RPMI7951 (cell line): ENCODE measurements around the gene NBPF3. TPM values are rescaled to one million over a fixed set of nuclear protein-coding genes. Genes with fewer than 3 reads are reported as not detected.

Experiments used
- DNase-seq: peaks from one replicate; pipeline ENCODE4 v3.0.0-alpha.2; 2012; ENCODE audit warnings: low read depth
- total RNA-seq: library from RNA; depleted of rRNA; stranded (reverse); fragments of >200 nt; shearing (Covaris generic); gene quantifications from 2 replicates; pipeline ENCODE4 v1.2.3, GENCODE V29; 2014

The NBPF3 gene
- total RNA-seq, 1 experiment from 2014 or later: 5.5 TPM

DNA sequence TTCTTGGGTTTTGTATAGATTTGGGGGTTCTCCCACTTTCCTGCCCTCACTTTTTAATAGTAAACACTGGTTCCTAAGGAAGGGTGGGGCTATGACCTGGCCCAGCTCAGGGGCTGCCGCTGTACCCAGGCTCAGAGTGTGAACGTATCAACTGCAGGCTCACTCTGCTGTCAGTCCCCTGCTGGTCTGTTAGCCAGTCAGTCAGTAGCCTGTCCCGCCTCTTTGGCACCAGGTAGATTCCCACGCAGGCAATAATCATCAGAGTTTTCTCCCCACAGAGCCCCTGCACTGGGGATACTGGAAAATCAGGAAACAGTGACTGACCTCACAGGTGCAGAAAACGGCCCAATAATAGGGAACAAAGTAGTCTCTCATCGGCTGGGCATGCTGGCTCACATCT, 54.3 kb downstream of the NBPF3 start:
- DNase-seq: no peak

DNA sequence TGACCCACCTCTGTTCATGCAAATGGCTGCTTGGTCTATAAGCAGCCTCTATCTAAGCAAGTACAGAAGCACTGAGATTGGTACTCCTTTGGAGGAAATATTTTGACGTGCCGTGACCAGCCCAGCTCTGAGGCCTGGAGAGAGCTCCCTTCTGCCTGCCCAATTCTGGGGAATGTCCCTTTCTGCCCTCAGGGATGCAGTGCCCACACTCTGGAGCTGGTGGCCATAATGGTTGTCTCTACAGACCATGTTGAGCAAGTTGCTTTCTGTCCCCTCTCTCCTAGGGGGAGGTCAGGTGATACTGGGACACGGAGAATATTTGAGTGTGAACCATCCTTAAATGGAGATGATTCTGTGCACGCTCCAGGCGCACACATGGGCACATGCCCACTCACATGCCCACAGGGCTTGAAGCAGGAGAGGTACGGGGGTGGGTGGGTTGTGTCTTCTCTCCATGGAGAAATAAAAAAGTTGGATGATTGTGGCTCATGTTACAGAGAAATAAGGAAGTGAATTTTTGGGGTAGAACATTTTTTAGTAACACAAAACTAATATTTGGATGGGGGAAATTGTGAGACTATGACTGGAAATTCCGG, 55.4 kb downstream of the NBPF3 start:
- no peak for DNase-seq

DNA sequence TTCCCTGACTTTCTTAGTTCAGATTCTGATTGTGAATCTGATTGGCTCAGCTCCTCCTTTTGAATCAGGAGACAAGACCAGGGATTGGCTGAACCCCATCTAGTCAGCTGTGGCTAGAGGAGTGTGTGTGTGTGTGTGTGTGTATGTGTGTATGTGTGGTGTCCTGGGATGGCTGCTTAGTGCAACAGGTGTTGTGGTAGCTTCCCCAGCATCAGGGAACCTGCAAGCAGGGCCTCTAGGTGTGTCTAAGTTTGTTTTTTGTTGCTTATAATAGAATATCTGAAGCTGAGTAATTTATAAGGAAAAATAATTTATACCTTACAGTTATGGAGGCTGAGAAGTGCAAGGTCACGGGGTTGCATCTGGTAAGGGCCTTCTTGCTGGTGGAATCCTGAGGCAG, 56.1 kb downstream of the NBPF3 start:
- no peak for DNase-seq

DNA sequence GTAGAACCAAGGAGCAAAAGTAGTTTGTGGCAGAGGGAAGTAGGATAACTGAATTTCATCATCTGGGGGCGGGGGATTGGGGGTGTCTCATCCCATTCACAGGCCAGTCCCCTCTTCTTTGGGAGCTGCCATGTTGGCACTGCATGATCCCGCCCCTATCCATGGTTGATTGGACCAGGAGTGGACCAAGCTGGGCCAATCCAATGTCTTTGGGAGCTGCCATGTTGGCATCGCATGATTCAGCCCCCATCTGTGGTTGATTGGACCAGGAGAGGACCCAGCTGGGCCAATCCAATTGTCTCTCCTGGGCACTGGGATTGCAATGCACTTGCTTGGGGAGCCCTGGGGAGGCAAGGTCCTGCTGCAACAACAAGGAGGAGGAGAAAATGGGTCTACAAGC, 56.9 kb downstream of the NBPF3 start:
- DNase-seq: peak; percentile 53

DNA sequence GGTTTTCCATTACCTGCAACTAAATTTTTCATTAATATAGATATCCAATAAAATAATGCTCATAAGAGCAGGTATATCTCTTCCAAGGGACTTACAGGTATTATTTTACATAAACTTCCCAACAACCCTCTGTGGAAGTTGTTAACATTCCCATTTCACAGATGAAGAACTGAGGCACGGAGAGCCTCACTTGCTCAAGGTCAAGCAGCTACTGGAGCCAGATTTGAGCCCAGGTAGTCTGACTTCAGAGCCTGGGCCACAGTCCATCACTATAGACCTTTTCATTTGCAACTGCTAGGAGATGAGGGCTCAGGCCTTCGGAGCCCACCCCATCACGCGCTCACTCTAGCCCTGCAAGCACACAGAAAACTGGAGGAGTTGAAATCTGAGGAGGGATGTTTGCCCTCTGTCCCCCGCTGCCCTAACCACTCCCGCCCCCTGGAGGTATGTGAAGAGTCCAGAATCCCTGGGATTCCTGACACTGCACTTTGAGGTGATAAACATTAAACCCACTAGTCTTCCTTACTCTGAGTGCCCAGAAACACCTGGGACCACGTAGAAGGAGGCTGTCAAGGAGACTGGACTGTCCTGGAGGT, 57.6 kb downstream of the NBPF3 start:
- no peak for DNase-seq

DNA sequence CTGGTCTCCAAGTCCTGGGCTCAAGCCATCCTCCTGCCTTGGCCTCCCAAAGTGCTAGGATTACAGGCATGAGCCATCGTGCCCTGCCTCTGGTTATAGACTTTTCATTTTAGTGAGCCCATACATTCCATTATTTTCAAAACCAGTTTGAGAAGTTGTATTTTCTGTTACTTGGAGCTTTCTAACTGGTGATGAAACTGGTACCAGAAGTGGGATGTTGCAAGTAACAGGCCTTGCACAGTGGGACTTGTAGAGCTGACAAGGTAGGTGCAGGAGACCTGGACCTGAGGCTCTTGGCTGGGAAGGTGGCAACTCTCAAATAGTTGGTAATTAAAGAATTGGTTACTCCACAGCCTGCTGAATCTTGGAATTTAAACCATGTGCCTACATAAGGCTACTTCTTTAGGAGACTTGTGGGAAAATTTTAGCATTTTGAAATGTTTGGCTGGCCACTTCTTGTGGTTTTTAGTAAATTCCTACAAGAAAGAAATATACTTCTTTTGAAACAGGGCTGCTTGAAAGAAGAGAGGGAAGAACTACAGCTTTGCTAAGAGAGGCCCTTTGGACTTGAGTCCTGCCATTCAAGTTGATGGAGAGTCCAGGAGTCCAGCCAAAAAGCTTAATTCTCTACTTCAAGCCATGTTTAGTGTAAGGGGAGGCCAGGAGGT, 59.5 kb downstream of the NBPF3 start:
- DNase-seq: no peak

DNA sequence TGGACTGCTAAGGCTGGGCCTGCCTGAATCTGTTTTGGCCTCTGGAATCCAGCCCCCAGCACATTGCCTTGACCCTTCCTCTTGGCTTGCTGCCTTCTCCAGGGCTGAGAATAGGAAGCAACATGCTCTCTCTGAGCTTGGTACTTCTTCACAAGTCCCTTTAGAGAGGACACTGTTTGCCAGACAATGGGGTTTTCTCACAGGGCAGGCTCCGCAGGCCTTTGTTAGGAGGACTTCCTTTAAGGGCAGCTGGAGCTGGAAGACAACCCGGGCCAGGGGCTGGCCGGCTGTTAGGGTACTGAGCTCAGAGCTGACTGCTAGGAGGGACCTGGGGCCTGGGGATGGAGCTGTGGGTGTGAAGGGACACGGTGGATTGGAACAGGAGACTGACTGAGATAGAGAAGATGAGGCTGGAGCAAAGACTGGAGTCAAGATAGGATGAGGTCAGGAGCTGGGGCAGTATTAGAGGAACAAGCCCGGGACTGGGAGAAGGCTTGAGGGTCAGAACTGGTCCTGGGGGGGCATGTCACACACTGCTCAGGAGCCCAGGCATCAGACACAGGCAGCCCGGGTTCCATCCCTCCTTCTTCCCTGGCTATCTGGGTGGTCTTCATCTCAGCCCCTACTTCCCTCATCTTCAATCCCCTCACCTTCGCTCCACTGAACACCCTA, 63.9 kb downstream of the NBPF3 start:
- DNase-seq: no peak

DNA sequence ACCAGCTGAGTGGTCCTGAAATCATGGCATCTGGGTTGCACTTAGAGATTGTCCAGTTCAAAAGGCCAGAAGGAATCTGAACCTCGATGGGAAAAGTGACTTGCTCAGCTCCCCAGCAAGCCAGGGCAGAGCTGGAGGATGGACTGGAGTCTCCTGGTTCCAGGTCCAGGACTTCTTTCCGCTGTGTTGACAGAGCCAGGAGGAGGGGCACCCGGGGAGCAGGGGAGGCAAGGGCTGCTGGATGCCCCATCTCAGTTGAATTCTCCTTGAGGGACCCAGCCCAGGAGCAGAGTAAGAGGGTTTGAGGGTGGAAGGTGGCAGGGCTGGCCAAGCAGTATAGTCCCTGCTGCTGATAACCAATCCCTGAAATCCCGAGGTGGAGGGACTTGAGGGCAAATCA, 66.9 kb downstream of the NBPF3 start:
- DNase-seq: no peak

DNA sequence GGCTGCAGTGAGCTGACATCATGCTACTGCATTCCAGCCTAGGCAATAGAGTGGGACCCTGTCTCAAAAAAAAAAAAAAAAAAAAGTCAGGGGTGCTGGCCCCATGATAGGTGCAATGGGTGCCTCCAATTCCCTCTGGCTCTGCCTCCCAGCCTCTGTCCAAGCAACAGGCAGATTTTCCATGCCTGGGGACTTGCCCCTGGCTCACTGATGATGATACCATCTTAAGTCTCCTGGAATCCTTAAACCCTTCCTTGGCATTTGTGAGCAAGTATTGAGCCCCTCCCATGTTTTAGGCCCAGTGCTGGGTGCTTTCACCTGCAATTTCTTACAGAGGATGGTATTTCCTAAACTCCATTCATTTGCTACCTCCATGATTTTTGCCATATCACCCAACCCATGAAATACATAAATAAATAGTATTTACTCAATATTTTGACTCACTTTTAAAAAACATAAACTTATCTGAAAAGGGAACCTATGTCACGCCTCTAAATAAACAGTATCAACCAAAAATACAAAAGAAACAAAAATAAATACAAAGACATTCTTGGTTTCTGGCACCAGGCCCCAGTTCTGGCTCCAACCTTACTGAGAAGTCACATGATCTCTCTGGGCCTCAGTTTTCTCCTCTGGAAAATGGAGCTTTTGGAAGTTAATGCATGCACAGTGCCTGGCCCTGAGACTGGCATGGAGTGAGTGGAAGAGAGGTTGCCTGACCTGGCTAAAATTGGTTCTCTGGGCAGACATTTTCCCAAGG, 67.8 kb downstream of the NBPF3 start:
- DNase-seq: no peak

DNA sequence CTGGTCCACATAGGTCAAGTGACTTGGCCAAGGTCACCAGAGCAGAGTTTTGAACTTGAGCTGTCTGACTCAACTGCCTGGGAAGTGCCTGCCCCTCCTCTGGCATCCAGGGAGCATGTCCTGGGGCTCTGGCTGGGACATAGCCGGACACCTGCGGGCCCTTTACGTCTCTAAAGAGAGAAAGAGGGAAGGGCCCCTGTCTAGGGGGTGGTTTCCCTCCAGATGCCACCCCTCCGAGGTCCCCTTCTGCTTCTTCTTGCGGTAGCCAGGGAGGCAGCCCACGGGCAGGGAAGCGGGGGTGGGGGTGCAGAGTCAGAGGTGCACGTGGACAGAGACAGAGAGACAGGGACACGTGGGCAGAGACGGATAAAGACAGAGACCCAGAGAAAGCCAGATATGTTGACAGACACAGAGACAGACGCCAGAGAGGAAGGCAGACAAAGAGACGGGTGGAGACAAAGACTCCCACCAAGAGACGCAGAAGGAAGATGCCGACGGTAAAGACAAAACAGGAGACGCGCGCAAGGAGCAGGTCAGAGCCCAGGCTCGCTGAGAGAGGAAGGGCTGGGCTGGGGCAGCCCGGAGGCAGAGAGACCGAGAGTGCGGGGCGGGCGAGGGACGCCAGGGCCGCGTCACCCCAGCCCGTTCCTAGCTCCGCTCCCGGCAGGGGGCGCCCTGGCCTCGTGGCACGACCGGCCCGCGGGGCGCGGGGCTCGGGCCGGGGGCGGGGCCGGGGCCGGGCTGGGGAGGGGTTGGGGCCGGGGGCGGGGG, 68.8 kb downstream of the NBPF3 start:
- DNase-seq: peak; percentile 28

DNA sequence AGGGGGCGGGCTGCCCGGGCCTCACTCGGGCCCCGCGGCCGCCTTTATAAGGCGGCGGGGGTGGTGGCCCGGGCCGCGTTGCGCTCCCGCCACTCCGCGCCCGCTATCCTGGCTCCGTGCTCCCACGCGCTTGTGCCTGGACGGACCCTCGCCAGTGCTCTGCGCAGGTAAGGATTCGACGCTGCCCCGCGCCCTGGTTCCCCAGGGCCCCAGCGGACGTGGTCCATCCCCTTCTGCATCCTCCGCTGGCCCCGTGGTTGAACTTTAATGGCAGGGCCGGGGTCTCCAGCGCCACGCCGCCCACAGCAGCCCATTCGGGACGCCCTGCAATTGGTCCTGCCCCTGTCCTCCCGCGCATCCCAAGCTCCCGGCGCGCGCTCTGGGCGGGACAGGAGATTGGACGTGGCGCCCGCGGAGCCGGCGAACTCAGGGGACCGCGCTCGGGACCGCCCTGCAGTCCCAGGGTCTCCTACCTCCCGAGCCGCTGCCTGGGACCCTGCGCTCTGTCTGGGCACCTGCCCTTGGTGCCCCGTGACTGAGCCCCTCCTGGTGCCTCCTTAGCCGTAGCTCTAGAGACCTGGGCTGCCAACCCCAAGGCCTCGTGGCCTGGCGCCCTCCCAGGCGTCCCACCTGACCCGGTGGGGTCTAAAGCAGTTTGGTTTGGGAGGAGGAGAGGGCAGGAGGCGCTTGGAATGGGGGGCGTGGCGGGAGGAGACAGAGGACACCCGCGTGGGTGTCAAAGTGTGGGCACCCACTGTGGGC, 69.6 kb downstream of the NBPF3 start, which contains the start of gene ALPL:
TSS of gene ALPL (plus strand) at position 73 of the 762 bp plus-strand sequence. CDS start 44,659 bp downstream, outside the sequence.
- DNase-seq: no peak

DNA sequence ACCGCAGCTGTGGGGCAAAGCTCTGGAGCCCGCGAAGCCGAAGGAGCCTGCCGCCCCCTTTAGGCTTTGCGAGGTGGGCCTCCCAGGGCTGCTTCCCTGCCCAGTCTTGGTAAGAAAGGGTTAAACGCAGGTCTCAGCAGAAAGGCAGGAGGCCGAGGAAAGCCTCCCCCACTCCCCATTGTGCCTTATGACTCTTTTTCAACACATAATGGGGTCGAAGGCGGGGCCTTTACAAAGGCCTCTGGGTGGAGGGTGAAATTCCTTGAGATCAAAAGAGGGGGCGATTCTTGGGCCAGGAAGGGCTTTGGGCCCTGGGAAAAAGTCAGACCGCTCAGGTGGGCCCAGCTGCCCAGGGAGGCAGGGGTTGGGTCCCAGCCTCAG, 70.2 kb downstream of the NBPF3 start:
- no peak for DNase-seq

DNA sequence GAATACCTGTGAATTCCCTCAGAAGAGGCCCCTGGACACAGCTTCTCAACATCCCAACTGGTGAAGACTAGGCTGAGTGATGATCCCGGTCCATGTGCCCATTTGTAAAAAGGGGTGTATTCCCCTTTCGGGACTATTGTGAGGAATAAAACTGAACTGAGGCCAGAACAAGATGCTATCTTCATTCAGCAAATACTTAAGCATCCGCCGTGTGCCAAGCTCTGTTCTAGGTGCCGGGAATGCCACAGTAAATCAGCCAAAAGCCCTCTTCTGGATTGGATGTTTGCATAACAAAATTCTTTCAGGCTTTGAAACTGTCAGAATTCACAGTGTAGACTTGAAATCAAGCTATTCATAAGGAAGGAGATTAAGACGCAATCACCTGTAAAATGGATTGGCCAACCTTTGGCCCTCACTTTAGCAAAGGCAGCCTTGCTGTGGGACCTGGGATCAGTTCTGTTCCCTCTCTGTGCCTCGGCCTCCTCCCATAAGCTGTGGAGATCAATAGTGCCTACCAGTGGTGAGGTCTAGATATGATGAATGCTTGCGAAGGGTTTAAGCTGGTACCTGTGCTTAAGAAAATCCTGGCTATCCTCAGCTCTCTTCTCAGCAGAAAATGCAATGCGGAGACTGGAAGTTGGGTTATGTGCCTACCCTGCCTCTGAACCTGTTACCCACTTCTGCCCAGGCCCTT, 71.1 kb downstream of the NBPF3 start:
- no peak for DNase-seq

DNA sequence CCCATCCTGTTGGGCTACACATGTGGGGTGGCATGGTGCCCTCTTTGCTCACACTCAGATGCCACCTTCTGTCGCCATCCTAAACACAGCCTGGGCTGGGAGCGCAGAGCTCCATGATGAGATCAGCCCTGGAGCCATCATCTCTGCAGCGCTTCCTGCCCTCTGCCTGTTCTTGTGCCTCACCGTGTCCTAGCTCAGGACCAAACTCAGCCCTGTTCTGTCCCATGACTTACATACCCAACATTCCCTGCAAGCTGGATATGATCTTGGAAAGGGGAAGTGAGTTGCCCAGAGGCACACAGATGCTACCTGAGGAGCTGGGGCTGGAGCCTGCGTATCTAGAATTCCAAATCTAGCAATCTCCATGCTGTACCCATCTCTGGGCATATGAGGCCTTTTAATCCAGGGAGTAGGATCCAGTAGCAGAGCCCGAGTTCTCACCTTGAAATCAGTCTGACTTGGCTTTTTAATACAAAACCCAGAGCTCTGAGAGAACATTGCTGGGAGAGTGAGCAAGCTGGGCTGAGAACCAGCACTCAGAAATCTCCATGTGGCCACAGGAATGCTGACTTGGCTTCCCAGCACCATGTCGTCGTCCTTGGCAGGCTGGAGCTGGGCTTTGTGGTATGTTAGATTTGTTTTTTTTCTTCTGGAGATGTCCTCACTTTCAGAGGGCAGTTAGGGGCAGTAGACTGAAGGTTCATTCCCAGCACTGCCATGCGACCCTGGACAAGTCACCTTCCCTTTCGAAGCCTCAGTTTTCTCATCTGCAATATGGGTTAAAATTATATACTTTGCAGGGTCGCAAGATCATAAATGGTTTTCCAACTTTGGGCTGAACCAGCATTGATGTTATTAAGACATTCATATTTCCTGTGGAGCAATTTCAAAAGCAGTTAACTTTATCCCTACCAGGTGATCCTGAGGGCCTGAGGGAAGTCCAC, 71.9 kb downstream of the NBPF3 start:
- DNase-seq: peak; percentile 79

DNA sequence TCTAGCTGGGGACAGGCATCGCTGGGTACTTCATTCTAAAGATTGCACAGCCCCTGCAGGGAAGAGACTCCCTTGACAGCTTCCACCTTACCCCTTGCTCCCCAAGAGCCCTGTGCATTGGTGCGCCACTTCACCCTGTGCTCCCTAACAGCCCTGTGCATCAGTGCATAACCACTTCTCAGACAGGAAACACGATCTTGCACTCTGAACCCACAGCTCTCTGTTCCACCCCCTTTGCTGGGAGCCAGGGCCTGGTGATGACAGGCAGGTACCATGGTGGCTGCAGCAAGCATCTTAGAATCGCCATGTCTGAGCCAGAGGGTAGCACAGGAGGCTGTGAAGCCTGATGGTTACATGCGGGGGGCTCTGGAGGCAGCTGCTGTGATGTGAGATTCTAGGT, 74.3 kb downstream of the NBPF3 start:
- DNase-seq: no peak

DNA sequence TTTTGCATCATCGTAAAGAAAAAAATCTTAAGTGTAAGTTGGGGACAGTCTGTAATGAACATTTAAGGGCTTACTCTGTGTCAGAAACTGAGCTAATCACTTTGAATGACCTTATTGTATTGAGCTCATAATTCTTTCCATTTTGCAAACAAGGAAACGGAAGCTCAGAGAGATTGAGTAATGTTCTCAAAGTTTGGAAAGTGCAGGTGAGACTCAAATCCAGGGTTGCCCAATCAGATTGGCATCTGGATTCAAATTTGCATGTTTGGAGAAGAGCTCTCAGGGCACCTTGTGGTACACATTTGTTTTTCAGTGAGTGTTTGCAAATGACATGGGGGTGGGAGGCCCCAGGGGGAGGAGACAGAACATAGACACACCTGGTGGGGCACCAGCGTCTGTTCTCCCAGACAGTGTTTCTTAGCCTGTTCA, 77.2 kb downstream of the NBPF3 start:
- DNase-seq: no peak

DNA sequence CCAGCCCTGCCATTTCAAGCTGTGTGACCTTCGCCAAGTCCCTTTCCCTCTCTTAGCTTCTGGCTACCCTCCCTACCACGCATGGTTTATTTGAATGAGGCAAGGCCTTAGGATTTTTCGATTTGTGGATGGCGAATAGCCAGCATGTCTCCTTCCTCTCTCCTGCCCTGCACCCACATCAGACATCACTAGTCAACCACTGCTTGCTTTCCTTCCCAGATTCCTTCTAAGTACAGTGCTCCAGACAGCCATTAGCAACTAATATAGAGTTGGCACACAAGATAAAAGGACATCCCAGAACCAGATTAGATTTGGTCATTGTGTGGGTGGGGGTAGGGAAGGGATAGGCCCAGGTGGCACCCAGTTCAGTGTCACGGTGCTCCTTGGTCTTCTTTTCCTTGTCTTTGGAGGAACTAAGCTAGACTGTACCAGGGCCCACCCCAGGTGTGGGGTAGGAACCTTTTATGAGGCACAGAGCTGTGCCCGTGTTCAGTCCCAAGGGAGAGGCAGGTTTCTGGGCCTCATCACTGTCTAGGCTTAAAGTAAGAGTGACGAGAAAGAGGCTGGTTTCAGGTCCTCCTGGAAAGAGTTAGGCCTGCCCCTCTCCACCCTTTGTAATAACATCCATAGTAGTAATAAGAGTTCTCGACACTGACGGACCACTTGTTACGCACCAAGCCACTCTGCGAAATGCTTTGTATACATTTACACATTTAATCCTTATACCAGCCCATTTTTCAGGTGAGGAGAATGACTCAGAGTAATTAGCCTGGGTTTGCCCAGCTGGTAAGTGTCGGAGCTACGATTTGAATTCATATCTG, 77.9 kb downstream of the NBPF3 start:
- DNase-seq: no peak
